ENCODE measurements around the gene DGAT2. TPM values are rescaled to one million over a fixed set of nuclear protein-coding genes. Genes with fewer than 3 reads are reported as not detected.

DGAT2 gene
- total and polyA plus RNA-seq, 4 donors = 57.2 to 152 (median 108) TPM

DNA sequence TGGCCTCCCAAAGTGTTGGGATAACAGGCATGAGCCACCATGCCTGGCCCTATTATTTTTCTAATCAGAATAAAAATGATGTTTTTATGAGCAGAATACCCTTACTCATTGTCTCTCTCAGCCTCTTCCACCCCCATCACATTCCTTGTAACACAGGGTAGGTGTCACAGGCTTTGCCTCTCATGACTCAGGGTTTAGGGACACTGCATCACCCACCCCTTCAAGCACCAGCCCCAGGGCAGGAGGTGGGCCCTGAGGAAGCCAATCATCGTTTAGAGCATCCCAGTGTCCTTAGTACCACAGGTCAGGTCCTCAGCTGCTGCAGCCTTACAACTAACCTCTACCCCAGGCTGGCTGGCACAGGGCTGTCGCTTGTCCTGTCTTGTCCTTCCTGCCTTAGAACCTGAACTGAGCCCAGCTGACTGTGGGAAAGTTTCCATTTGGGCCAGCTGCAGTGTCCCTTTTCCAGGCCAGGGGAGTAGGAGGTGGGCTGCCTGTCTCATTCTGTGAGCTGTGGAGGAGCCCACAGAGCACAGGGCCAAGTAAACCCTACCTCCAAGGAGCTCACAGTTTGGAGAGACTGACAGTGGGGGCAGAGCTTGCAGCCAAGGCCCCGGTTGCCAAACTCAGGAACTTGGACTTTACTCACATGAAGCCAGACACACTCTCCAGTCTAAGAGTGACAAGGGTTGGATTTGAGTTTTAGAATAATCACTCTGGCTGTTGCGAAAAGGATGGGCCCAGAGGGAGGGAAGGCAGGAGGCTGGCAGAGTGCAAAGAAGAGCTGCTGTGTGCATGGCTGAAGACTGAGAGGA lies 26.9 kb downstream of the DGAT2 start (continued):
- TF ChIP-seq YY1 (IDR thresholded peaks at IDR 0.05) (peak; percentile 57), SP1 (IDR thresholded peaks at IDR 0.05) (peak; percentile 90)

GRCh38 chr11:75796091-75796435 lies 27.5 kb downstream of the DGAT2 start:
- H3K36me3 ChIP-seq (ENCODE audit: control insufficient read depth in 4 of 4, insufficient read depth in 3 of 4, low read depth in 1 of 4, low read length in 3 of 4) = peaks cover 2 to 38% (median 13%) of the 10 kb centered on the region in 4 donors
- H3K9ac ChIP-seq (ENCODE audit: low read depth in 1 of 2, low read length in 2 of 2) = no peak overlapping the region
- H3K4me1 ChIP-seq (ENCODE audit: control insufficient read depth in 4 of 4, insufficient read depth in 4 of 4, low read length in 3 of 4) = peaks cover 7 to 63% (median 54%) of the 10 kb centered on the region in 4 donors

More at GRCh38 chr11:75796091-75796435, 27.5 kb downstream of the DGAT2 start:
- Histone ChIP-seq H3K4me3 (ENCODE audit: low read depth in 1 of 3, low read length in 3 of 3) (no peak overlapping the region), H3K9me3 (ENCODE audit: control insufficient read depth in 4 of 4, low read length in 3 of 4) (no peaks in the 10 kb centered on the region), H3K27ac (ENCODE audit: low read depth in 1 of 2, low read length in 2 of 2) (no peak overlapping the region), H3K27me3 (ENCODE audit: control insufficient read depth in 4 of 4, insufficient read depth in 4 of 4, low read length in 3 of 4) (no peaks in the 10 kb centered on the region)
- no peak for DNase-seq (ENCODE audit: low spot score)
- 51% methylated on average over 2 of the region's 2 CpGs for WGBS
- TF ChIP-seq HNF4G (IDR thresholded peaks at IDR 0.05) (no peak), CTCF (IDR thresholded peaks at IDR 0.05; ENCODE audit: low read depth, low read length, missing input control) (no peak), GABPA (IDR thresholded peaks at IDR 0.05 in 1 of 2, conservative IDR thresholded peaks at IDR 0.05 in 1 of 2) (no peak), REST (IDR thresholded peaks at IDR 0.05) (no peak), RAD21 (IDR thresholded peaks at IDR 0.05) (no peak), ATF3 (IDR thresholded peaks at IDR 0.05) (no peak), NR2F2 (IDR thresholded peaks at IDR 0.05) (no peak), TAF1 (conservative IDR thresholded peaks at IDR 0.05) (no peak), HNF4A (conservative IDR thresholded peaks at IDR 0.05) (no peak), SP1 (IDR thresholded peaks at IDR 0.05) (no peak), YY1 (IDR thresholded peaks at IDR 0.05) (no peak), FOXA2 (IDR thresholded peaks at IDR 0.05) (no peak), RXRA (IDR thresholded peaks at IDR 0.05) (no peak), JUND (IDR thresholded peaks at IDR 0.05) (no peak), FOXA1 (IDR thresholded peaks at IDR 0.05) (no peak), EGR1 (IDR thresholded peaks at IDR 0.05; ENCODE audit: low read depth in 2 of 2) (no peak)
- TF ChIP-seq, protein P1, sequence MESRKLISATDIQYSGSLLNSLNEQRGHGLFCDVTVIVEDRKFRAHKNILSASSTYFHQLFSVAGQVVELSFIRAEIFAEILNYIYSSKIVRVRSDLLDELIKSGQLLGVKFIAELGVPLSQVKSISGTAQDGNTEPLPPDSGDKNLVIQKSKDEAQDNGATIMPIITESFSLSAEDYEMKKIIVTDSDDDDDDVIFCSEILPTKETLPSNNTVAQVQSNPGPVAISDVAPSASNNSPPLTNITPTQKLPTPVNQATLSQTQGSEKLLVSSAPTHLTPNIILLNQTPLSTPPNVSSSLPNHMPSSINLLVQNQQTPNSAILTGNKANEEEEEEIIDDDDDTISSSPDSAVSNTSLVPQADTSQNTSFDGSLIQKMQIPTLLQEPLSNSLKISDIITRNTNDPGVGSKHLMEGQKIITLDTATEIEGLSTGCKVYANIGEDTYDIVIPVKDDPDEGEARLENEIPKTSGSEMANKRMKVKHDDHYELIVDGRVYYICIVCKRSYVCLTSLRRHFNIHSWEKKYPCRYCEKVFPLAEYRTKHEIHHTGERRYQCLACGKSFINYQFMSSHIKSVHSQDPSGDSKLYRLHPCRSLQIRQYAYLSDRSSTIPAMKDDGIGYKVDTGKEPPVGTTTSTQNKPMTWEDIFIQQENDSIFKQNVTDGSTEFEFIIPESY (IDR thresholded peaks at IDR 0.05) = no peak
- TF ChIP-seq, protein P2, sequence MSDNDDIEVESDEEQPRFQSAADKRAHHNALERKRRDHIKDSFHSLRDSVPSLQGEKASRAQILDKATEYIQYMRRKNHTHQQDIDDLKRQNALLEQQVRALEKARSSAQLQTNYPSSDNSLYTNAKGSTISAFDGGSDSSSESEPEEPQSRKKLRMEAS (IDR thresholded peaks at IDR 0.05) = no peak

All from liver (tissue), 9 donors.